Cardiac fibroblast (primary cell): Measurements from ENCODE around the gene WFIKKN2.
A peak's percentile ranks its signal among the peaks of the same experiment; 100 is the strongest.

Experiments used
- DNase-seq, 2 donors: peaks; one replicate each; pipeline versions ENCODE4 v3.0.0 to v3.0.0-alpha.2; 2010; ENCODE audit warnings: low read depth in 2 of 2
- H3K4me3 ChIP-seq, 2 donors: replicated peaks in 1 of 2; 1 replicate in 1 of 2; 2 replicates in 1 of 2; pipeline ENCODE4 v1.5.1; 2011; ENCODE audit warnings: low read depth in 2 of 2, low read length in 2 of 2, mild to moderate bottlenecking in 2 of 2, moderate library complexity in 1 of 2
- CTCF ChIP-seq: IDR thresholded peaks from one replicate; pipeline ENCODE4 v1.5.1; 2011; ENCODE audit warnings: low read depth, mild to moderate bottlenecking, low read length, inconsistent platforms

Gene WFIKKN2

GRCh38 chr17:50882851-50883250 lies 47.5 kb downstream of the WFIKKN2 start:
- peak; percentile 39 to 70 for DNase-seq
- H3K4me3 ChIP-seq, result no peak overlapping the region
- TF ChIP-seq CTCF, result no peak

- no peak overlapping the region for H3K4me3 ChIP-seq
- no peak for DNase-seq
These were observed 48.6 kb downstream of the WFIKKN2 start for GRCh38 chr17:50883850-50884438.

GRCh38 chr17:50884439-50885311 lies 49.3 kb downstream of the WFIKKN2 start:
- no peak for TF ChIP-seq CTCF
- no peak overlapping the region for H3K4me3 ChIP-seq
- peak in 1 of 2 donors; percentile 44 for DNase-seq

More at GRCh38 chr17:50883850-50884438, 48.6 kb downstream of the WFIKKN2 start:
- no peak for TF ChIP-seq CTCF

- no peak overlapping the region for H3K4me3 ChIP-seq
- no peak for TF ChIP-seq CTCF
These were observed 52.4 kb downstream of the WFIKKN2 start for GRCh38 chr17:50887705-50888245.

GRCh38 chr17:50889528-50890118 lies 54.2 kb downstream of the WFIKKN2 start:
- no peak for DNase-seq
- TF ChIP-seq CTCF, result no peak
- no peak overlapping the region for H3K4me3 ChIP-seq

More at GRCh38 chr17:50887705-50888245, 52.4 kb downstream of the WFIKKN2 start:
- DNase-seq, result no peak

GRCh38 chr17:50890675-50891516 lies 55.5 kb downstream of the WFIKKN2 start:
- H3K4me3 ChIP-seq, result no peak overlapping the region
- no peak for TF ChIP-seq CTCF
- DNase-seq, result no peak
